ENCODE results near the gene CDC45. TPM values are rescaled to one million over a fixed set of nuclear protein-coding genes. Genes with fewer than 3 reads are reported as not detected.

The CDC45 gene
- total and polyA plus RNA-seq, 8 donors = 0.28 to 1.3 (median 0.63) TPM; not detected in 2

DNA sequence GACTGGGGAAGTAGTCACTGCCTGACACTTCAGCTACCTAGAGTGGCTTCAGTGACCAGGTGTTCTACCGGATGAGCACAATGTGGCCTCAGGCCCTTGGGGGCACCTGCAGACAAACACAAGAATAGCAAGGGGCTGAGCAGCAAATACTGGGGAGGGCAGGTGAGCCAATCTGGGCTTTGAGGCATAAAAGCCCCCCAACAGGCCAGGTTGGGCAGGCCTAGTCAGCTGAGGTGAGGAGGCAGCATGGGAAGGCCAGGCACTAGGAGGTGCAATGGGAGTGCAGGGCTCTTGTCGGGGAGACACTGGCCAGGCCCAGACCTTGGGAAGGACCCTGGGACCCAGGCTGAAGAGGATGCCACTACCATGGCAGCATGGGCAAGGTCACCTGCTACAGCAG is 9.7 kb upstream of the CDC45 start:
- H3K36me3 ChIP-seq = peaks cover 4 to 70% (median 36%) of the 10 kb centered on the region in 3 donors
- WGBS, 2 donors = 97 to 99% methylated on average over 2 of the region's 2 CpGs
- DNase-seq (peak in 1 of 6 donors; percentile 41), ATAC-seq (no peak), FAIRE-seq (no peak)
- H3K27ac ChIP-seq = no peak overlapping the region
- H3K4me1 ChIP-seq = no peaks in the 10 kb centered on the region
- H3K4me3 ChIP-seq = no peak overlapping the region
- no peaks in the 10 kb centered on the region for H3K9me3 ChIP-seq
- TF ChIP-seq, protein P1, sequence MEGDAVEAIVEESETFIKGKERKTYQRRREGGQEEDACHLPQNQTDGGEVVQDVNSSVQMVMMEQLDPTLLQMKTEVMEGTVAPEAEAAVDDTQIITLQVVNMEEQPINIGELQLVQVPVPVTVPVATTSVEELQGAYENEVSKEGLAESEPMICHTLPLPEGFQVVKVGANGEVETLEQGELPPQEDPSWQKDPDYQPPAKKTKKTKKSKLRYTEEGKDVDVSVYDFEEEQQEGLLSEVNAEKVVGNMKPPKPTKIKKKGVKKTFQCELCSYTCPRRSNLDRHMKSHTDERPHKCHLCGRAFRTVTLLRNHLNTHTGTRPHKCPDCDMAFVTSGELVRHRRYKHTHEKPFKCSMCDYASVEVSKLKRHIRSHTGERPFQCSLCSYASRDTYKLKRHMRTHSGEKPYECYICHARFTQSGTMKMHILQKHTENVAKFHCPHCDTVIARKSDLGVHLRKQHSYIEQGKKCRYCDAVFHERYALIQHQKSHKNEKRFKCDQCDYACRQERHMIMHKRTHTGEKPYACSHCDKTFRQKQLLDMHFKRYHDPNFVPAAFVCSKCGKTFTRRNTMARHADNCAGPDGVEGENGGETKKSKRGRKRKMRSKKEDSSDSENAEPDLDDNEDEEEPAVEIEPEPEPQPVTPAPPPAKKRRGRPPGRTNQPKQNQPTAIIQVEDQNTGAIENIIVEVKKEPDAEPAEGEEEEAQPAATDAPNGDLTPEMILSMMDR (IDR thresholded peaks at IDR 0.05) = no peak
- no peaks in the 10 kb centered on the region for H3K27me3 ChIP-seq
- intact Hi-C loops (cut with DNase I) = no loop called here

DNA sequence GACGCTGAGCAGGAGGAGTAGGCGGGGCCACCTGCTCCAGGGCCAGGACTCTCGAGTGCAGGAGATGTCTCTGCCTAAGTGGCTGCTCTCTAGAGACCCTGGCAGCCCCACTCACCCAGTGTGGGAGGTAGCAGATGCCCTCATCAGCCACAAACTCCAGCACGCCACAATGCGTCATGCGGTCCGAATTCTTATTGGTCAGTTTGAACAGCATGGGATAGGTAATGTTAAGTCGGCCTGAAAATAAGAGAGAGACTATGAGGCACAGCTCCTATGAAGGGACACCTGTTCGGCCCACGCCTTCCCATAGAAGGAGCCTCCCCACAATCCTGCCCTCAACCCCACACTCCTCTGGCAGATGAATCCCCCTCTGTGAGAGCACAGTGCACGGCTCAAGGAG is 8.1 kb upstream of the CDC45 start:
- TF ChIP-seq, protein P1 (IDR thresholded peaks at IDR 0.05) = no peak
- no peaks in the 10 kb centered on the region for H3K27me3 ChIP-seq
- H3K9me3 ChIP-seq = no peaks in the 10 kb centered on the region
- intact Hi-C loops (cut with DNase I) = no loop called here
- DNase-seq = no peak
- no peak for FAIRE-seq
- no peak for ATAC-seq
- 87 to 92% methylated on average over 11 of the region's 11 CpGs for WGBS, 2 donors
- peaks cover 4 to 56% (median 36%) of the 10 kb centered on the region in 3 donors for H3K36me3 ChIP-seq
- H3K4me1 ChIP-seq = no peaks in the 10 kb centered on the region
- no peak overlapping the region for H3K27ac ChIP-seq
- no peak overlapping the region for H3K4me3 ChIP-seq

DNA sequence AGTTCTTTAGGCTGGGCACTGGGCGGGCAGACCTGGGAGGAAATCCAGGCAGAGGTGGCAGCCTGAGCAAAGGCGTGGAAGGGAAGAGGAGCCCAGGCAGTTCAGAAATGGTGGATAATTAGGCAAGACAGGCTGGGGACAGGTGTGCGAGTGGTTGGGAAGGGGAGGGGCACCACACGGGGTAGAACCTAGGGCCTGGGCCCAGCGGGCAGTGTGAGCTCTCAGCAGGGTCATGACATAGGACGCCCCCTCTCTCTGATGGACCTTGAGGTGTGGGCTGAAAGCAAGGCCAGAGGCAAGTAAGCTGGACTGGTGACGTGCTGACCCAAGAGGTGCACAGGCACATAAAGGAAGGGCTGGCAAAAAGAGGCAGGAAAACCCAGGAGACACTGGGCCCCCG is 7.5 kb upstream of the CDC45 start:
- FAIRE-seq (no peak), DNase-seq (no peak), ATAC-seq (no peak)
- Histone ChIP-seq H3K9me3 (no peaks in the 10 kb centered on the region), H3K4me3 (no peak overlapping the region), H3K36me3 (peaks cover 4 to 49% (median 30%) of the 10 kb centered on the region in 3 donors), H3K4me1 (peaks cover 0 to 3% (median under 1%) of the 10 kb centered on the region in 3 donors), H3K27ac (no peak overlapping the region), H3K27me3 (no peaks in the 10 kb centered on the region)
- intact Hi-C loops (cut with DNase I) = no loop called here
- TF ChIP-seq, protein P1 (IDR thresholded peaks at IDR 0.05) = no peak
- 84 to 89% methylated on average over 8 of the region's 8 CpGs for WGBS, 2 donors

DNA sequence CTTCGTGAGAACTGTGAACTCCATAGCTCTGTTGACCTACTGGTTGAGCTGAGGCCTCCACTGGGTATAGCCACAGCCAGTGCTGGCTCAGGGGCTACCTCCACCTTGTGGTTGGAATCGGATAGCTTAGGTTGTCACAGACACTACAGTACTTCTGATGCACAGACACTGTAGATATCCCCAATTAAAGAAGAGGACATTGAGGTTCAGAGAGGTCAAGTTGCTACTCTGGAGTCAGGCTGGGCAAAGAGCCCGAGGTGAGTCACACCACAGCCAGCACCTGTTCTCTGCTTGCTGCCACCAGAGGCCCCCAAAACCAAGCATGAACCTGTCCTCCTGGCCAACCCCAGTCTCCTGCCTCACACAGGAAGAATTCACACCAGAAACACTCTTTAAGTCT is 6.1 kb upstream of the CDC45 start:
- DNase-seq (no peak), ATAC-seq (no peak), FAIRE-seq (no peak)
- no peaks in the 10 kb centered on the region for H3K27me3 ChIP-seq
- 72 to 86% methylated on average over 3 of the region's 3 CpGs for WGBS, 2 donors
- no peak overlapping the region for H3K4me3 ChIP-seq
- peaks cover 0 to 12% (median 7%) of the 10 kb centered on the region in 3 donors for H3K4me1 ChIP-seq
- intact Hi-C loops (cut with DNase I) = no loop called here
- no peaks in the 10 kb centered on the region for H3K9me3 ChIP-seq
- H3K27ac ChIP-seq = no peak overlapping the region
- peaks cover 4 to 38% (median 21%) of the 10 kb centered on the region in 3 donors for H3K36me3 ChIP-seq
- TF ChIP-seq, protein P1 (IDR thresholded peaks at IDR 0.05) = no peak

DNA sequence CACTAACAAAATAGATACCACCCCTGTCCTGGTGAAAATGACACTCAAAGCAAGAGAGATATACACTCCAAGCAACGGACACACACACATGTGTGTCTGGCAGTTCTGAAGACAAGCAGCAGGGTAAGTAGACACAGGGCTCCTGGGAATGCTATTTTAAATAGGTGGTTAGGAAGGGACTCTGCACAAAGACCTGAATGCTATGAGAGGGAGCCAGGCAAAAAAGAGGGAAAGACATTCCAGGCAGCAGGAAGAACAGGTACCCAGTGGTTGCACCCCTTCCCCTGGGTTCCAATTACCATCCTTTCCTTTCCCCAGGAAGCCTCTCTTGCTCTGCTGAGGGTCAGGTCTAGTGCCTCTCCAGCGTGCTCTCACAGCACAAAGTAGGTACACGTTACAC is 3.7 kb upstream of the CDC45 start:
- ATAC-seq = no peak
- Histone ChIP-seq H3K4me3 (no peak overlapping the region), H3K9me3 (no peaks in the 10 kb centered on the region), H3K27me3 (no peaks in the 10 kb centered on the region), H3K27ac (no peak overlapping the region), H3K36me3 (peaks cover 0 to 18% (median 5%) of the 10 kb centered on the region in 3 donors), H3K4me1 (peaks cover 4 to 17% (median 12%) of the 10 kb centered on the region in 3 donors)
- intact Hi-C loops (cut with DNase I) = no loop called here
- TF ChIP-seq, protein P1 (IDR thresholded peaks at IDR 0.05) = no peak
- FAIRE-seq = no peak
- WGBS, 2 donors = 66 to 70% methylated on average over 3 of the region's 3 CpGs
- DNase-seq = no peak

All from pancreas (tissue), 10 donors.